Bone marrow (tissue), 2 donors: ENCODE data around the gene ICOSLG.
"Not testable (repeated sequence)": the region's sequence is repeated elsewhere in the genome, so short reads cannot be mapped to it uniquely, and the experiment has no call there.

Source experiments
- DNase-seq, 2 donors: peaks; one replicate each; lab custom pipeline; 2025; lab: John Stamatoyannopoulos, UW

Gene ICOSLG

DNA sequence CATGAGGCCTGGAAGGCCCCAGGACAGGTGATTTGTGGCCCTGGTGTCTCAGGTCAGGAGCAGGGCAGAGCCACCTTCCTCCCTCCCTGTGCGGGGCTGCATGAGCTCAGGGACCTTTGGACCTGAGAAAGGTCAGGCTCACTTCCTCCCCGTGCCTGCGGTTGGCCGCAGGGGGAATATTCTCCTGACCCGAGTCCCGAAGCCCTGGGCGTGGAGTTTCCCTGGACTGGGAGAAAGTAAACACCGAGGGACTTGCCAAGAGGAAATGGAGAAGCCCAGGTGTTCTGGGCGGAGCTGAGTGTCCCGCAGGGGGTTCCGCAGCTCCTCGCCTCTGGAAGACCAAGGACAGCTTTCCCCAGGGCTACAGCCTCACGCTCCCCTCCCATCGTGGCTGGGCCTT, 64.6 kb downstream of the ICOSLG start:
- not testable (repeated sequence) for DNase-seq

GRCh38 chr21:44175189-44175588, 65.6 kb downstream of the ICOSLG start:
- not testable (repeated sequence) for DNase-seq
